ENCODE results near the gene GPR132. TPM values are rescaled to one million over a fixed set of nuclear protein-coding genes. Genes with fewer than 3 reads are reported as not detected.

Gene GPR132
- total RNA-seq, 1 experiment from 2014 or later = 0.20 TPM

GRCh38 chr14:105030194-105030593, 35.0 kb downstream of the GPR132 start:
- no peaks in the 10 kb centered on the region; a peak in 1 of 5 replicates for H3K9me3 Mint-ChIP-seq
- no peak overlapping the region for H3K27ac ChIP-seq (ENCODE audit: insufficient read length, low read depth, low read length)
- no peak overlapping the region for H4K8ac ChIP-seq (replicated peaks; ENCODE audit: insufficient read length, low read depth, low read length)
- no peak overlapping the region for H3K4ac ChIP-seq (ENCODE audit: low read depth, low read length)
- H3K79me1 ChIP-seq (ENCODE audit: insufficient read depth, low read depth, low read length, poor library complexity, severe bottlenecking) = no peaks in the 10 kb centered on the region
- no peak overlapping the region for H2BK12ac ChIP-seq (ENCODE audit: insufficient read length, low read depth, low read length)
- H3T11ph ChIP-seq (ENCODE audit: low read length) = no peak overlapping the region
- no peak for DNase-seq
- H3K27me3 Mint-ChIP-seq (ENCODE audit: low read depth) = peaks cover 63% of the 10 kb centered on the region
- no peaks in the 10 kb centered on the region for H3K23me2 ChIP-seq (ENCODE audit: insufficient read length, low read depth, low read length, poor library complexity, severe bottlenecking)
- H2BK120ac ChIP-seq (ENCODE audit: low read depth, low read length, poor library complexity, severe bottlenecking) = no peak overlapping the region
- H3K79me2 ChIP-seq (ENCODE audit: insufficient read depth, low read length) = no peaks in the 10 kb centered on the region
- H3K9me3 ChIP-seq (ENCODE audit: control insufficient read depth, low read depth, low read length) = no peaks in the 10 kb centered on the region
- no peak overlapping the region for H3K56ac ChIP-seq (ENCODE audit: insufficient read length, low read depth, low read length)
- H3K4me3 Mint-ChIP-seq = no peak overlapping the region
- H3K4me2 ChIP-seq (ENCODE audit: insufficient read depth, insufficient read length, low read length) = no peak overlapping the region
- peaks cover 11 to 17% of the 10 kb centered on the region in 2 experiments for H3K4me1 Mint-ChIP-seq
- no peaks in the 10 kb centered on the region for H3K36me3 Mint-ChIP-seq (ENCODE audit: insufficient read depth in 1 of 3, low read depth in 3 of 3)
- H3K23ac ChIP-seq (ENCODE audit: insufficient read length, low read depth, low read length) = no peak overlapping the region
- no peak overlapping the region for H2BK5ac ChIP-seq (ENCODE audit: insufficient read length, low read length)
- H3K27me3 ChIP-seq (ENCODE audit: insufficient read depth, low read length) = peaks cover 3% of the 10 kb centered on the region; the same call in 1 of the 2 replicates
- no peak for TF ChIP-seq CTCF (conservative IDR thresholded peaks at IDR 0.05)
- no peak overlapping the region for H4K5ac ChIP-seq (ENCODE audit: insufficient read length, low read depth, low read length)
- H4K20me1 ChIP-seq (ENCODE audit: control insufficient read depth, insufficient read depth, insufficient read length) = no peaks in the 10 kb centered on the region
- H3K4me1 ChIP-seq (ENCODE audit: insufficient read depth, low read length) = no peaks in the 10 kb centered on the region; the same call in 1 of the 2 replicates
- no peak overlapping the region for H3K9ac ChIP-seq (ENCODE audit: extremely low read depth, insufficient read length, low read length)
- WGBS (ENCODE audit: extremely low coverage, insufficient read length, low lambda C conversion rate) = no CpG with 5 or more reads among the region's 2 CpGs
- peak overlapping the region; percentile 13; the same call in 1 of the 2 replicates for H3K14ac ChIP-seq (ENCODE audit: insufficient read depth, low read length)
- H2BK15ac ChIP-seq (ENCODE audit: low read depth, low read length) = no peak overlapping the region
- no peak overlapping the region for H3K18ac ChIP-seq (ENCODE audit: insufficient read length, low read depth, low read length)
- H2AK5ac ChIP-seq (ENCODE audit: insufficient read length, low read length) = no peak overlapping the region
- H2BK20ac ChIP-seq (ENCODE audit: low read depth, low read length, poor library complexity, severe bottlenecking) = no peak overlapping the region
- no peak overlapping the region; a peak in 1 of 7 replicates for H3K27ac Mint-ChIP-seq
- H2AFZ ChIP-seq (ENCODE audit: low read length) = no peak overlapping the region
- H4K91ac ChIP-seq (ENCODE audit: insufficient read length, low read depth, low read length) = no peak overlapping the region

Measured in H9 (cell line).